Panc1 (cell line): ENCODE results near the gene CLEC6A.

ENCODE experiments used
- TCF7L2 ChIP-seq: IDR thresholded peaks from 2 replicates; pipeline ENCODE4 v1.6.1; 2011; ENCODE audit warnings: mild to moderate bottlenecking, low read depth, low read length, inconsistent platforms
- TF ChIP-seq, protein P1 (sequence below): fragments of 450-650 bp; IDR thresholded peaks from 2 replicates; pipeline ENCODE4 v1.5.1; 2017; ENCODE audit warnings: mild to moderate bottlenecking

DNA sequence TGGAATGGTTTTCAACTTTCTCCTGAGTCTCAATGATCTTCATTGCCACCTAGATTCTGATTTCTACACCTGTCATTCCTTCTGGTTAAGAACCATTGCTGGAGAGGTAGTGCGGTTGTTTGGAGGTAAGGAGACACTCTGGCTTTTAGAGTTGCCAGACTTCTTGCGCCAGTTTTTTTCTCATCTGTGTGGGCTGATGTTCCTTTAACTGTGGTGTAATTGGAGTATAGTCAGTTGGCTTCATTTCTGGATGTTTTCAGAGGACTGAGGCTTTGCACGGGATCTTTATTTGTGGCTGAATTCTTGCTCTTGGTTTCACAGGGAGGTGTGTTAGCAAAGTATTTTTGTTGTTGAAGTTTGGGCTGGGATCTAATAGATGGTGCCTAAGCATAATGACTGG lies 51.8 kb downstream of the CLEC6A start:
- no peak for TF ChIP-seq TCF7L2
- TF ChIP-seq, protein P1, sequence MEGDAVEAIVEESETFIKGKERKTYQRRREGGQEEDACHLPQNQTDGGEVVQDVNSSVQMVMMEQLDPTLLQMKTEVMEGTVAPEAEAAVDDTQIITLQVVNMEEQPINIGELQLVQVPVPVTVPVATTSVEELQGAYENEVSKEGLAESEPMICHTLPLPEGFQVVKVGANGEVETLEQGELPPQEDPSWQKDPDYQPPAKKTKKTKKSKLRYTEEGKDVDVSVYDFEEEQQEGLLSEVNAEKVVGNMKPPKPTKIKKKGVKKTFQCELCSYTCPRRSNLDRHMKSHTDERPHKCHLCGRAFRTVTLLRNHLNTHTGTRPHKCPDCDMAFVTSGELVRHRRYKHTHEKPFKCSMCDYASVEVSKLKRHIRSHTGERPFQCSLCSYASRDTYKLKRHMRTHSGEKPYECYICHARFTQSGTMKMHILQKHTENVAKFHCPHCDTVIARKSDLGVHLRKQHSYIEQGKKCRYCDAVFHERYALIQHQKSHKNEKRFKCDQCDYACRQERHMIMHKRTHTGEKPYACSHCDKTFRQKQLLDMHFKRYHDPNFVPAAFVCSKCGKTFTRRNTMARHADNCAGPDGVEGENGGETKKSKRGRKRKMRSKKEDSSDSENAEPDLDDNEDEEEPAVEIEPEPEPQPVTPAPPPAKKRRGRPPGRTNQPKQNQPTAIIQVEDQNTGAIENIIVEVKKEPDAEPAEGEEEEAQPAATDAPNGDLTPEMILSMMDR, result no peak
